Right renal pelvis (tissue), 4 donors: ENCODE results near the gene GAS6. TPM values are rescaled to one million over a fixed set of nuclear protein-coding genes. Genes with fewer than 3 reads are reported as not detected.
"Not testable (repeated sequence)": the region's sequence is repeated elsewhere in the genome, so short reads cannot be mapped to it uniquely, and the experiment has no call there.

Experiments
- DNase-seq, 4 donors: peaks; one replicate each; pipeline ENCODE4 v3.0.0-alpha.2; 2013; ENCODE audit warnings: low read depth in 4 of 4, low spot score in 3 of 4, missing footprints in 1 of 4
- polyA plus RNA-seq, 4 donors: library from polyadenylated mRNA; unstranded; fragments of 120-200 nt; gene quantifications; one replicate each; pipeline ENCODE4 v1.2.1, GENCODE V29; 2013; ENCODE audit not compliant: insufficient read length in 4 of 4

Gene GAS6
- polyA plus RNA-seq, 4 donors = 26.2 to 41.4 (median 27.7) TPM

DNA sequence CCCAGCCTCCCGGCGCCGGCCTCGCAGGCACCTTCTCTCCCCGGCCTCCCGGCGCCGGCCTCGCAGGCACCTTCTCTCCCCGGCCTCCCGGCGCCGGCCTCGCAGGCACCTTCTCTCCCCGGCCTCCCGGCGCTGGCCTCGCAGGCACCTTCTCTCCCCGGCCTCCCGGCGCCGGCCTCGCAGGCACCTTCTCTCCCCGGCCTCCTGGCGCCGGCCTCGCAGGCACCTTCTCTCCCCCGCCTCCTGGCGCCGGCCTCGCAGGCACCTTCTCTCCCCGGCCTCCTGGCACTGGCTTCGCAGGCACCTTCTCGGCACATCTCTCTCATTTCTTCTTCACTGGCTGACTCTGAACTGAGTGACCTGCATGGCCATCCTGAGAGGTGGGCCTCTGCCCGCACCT is 37.4 kb downstream of the GAS6 start:
- DNase-seq = not testable (repeated sequence)

DNA sequence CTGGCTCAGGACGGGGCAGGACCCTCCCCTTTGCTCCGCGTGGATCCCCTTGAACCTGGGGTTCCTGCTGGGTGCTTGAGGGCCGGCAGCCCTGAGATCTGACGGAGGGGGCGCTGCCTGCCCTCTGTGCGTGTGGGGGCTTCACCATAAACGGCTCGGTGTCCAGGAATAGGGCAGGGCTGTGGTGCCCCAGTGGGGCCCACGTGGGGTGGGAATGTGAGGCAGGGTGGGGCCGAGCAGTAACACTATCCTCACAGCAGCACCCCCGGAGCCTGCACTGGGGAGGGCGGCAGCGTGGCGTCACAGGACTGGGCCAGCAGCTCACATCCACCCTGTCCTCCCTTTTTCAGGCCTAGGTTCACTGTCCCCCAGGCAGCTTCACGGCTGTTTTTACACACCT is 38.0 kb downstream of the GAS6 start:
- no peak for DNase-seq

DNA sequence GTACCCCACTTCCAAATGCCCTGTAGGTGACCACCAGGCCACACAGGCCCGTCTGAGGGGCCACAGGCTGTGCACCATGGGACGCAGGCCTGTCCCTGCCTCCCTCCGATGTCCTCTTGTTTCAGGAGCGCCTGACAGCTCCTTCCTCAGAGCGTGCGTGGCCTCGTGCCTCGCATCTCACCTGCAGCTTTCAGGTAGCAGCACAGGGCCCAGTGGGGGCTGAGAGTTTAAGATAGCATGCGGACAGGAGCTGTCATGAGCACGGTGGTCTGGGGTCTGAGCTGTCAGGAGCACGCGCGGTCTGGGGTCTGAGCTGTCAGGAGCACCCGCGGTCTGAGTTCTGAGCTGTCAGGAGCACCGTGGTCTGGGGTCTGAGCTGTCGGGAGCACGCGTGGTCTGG is 40.1 kb downstream of the GAS6 start:
- DNase-seq = no peak

DNA sequence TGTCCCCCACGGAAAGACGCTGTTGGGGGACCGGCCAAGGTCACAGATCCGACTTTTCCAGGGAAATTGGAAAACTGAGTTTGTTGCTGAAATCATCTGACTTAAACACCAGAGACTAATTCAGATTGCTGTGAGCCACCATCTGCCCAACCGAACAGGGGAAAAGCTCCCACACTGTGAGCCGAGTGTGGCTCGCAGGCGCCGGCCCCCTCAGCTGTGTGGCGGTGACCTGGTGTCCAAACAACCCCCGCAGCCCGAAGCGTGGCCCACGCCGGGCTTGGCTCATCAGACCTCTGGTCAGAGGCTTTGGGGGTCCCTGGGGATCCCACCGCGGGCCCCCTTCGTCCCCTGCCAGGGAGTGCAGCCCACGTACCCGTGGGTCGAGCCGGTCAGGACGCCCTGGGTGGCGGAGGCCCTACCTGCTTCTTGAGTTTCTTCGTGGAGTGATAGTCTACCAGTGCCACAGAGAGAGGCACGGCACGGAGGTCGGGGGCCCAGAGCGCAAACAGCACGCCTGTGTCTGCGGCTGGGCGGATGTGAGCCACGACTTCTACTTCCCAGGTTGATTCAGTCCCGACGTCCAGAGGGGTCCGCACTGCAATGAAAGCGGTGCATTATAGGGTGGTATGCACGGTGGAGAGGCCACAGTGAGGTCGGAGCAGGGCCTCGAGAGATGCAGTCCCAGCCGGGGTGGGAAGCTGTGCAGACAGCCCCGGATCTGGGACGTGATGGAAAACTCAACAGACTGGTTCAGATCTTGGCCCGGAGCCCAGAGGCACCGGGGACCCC is 40.7 kb downstream of the GAS6 start:
- no peak for DNase-seq

DNA sequence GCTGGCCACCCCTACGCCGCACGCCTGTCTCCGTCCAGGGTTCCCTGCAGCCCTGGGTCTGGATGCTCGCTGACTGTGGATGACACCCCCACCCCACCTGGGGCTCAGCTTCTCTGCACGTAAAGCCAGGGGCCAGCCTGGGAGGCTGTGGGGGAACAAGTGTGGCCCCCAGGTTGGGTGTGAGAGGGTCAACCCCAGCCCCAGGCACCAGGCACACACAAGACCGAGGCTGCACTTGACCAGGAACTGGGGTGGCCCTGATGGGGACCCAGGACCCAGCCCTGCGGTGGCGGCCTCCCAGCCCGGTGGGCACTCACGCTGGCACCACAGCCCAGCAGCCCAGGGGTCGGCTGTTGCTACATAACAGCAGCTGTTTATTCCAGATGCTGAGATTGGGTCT is 41.6 kb downstream of the GAS6 start:
- DNase-seq = no peak

DNA sequence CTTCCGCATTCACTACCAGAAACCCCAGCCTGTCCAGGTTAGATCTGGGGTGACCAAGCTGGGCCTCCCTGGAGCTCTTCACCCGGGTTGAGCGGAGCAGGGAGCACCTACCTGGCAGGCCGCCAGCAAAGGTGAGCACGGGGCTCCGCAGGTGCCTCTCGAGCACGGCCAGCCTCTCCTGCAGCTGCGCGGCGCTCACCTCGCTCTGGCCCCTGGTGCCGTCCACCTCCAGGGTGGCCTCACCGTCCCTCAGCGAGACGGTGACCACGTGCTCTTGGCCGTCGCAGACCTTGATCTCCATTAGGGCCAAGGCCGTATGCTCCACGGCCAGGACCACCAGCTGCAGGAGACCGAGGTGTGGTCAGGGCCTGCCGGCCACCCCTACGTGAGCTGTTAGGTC is 42.0 kb downstream of the GAS6 start:
- no peak for DNase-seq

DNA sequence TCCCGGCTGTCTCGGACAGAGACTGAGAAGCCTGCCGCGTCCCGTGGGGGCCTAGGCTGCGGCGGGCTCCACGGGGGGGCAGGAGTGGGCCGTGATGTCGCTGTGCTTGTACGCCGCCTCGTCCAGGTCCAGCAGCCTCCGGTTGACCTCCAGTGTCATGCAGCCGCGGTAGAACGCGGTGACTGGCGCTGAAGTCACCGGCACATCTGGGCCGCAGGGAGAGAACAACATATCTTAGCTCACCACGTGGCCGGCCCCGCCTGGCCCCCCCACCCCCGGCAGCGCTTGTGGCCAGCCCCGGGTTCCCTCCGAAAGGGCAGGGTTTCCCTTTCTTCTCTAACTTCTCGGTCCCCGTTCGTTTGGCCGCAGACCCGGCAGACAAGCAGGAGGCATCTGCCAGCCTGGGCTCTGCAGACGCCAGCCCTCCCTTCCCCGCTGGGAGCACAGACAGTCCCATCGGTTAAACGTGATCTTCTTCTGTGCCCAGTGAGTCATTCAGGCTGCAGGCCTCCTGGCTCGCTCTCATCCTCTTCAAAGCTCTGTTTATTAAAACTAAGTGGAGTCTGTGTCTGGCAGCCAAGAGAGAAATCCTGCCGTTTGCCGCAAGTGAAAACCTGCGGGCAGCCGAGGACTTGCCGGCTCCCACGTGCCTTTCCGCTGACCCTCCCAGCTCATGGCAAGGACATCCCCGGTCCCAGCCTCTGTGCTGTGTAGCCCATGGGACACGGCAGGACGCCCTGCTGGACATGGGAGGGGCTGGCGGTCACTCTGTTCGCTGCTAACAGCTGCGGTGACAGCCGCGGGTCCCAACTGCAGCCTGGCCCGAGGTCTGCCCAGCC is 42.8 kb downstream of the GAS6 start:
- no peak for DNase-seq

DNA sequence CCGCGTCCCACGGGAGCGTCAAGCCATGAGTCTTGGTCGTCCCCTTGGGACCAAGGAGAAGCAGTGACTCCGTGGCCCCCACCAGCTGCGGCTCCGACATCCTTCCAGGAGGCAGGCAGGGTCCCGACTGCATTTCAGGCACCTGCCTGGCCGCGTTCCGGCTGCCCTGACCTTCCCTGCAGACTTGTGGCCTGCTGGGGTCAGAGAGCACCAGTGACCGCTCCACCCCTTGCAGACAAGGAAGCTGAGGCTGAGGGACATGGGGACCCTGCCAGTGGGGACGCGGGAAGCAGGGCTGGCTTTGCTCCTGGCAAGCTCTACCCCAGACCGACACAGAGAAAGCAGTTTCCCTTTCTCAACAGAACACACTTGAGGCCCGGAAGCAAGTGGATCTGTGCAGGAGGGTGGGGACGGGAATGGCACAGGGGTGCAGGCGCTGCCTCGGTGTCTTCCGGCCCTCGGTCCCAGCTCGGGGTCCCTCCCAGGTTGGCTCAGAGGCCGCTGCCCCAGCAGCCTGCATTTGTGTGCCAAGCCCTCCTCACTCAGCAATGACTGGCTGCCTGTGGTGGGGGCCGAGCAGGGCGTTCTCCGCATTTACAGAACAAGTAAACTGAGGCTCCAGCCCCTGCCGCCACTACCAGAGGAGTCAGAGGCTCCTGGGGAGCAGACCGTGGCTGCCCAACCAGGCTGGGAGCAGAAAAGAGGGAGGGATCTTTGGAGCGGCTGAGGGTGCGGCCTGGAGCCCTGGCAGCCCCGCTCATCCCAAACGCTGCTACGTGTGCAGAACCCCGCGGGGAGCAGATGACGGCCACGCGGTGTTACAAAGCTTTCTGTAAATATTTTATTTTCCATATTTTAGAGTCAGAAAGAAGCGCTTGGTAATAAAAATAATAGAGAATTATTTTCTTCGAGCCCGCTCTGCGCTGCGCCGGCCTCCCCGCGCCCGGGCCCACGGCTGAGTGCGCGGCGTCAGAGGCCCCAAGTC is 43.9 kb downstream of the GAS6 start:
- no peak for DNase-seq

DNA sequence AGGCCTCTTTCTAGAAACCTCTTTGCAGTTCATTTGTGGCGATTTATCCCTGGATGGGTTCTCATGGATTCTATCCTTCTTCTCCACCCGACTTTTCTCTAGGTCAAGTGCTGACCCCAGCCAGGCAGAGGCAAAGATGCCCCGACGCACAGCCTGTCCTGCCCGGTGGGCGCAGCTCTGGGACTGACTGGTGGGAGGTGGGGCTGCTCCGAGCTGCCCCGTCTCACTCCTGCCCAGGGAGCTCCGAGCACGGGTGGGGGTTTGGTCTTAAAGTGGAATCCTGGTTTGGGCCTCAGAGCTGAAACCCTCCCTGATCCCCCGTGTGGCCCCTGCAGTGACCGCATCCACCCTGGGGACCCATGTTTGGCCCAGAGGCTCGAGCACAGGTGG is 44.5 kb downstream of the GAS6 start:
- DNase-seq = no peak

DNA sequence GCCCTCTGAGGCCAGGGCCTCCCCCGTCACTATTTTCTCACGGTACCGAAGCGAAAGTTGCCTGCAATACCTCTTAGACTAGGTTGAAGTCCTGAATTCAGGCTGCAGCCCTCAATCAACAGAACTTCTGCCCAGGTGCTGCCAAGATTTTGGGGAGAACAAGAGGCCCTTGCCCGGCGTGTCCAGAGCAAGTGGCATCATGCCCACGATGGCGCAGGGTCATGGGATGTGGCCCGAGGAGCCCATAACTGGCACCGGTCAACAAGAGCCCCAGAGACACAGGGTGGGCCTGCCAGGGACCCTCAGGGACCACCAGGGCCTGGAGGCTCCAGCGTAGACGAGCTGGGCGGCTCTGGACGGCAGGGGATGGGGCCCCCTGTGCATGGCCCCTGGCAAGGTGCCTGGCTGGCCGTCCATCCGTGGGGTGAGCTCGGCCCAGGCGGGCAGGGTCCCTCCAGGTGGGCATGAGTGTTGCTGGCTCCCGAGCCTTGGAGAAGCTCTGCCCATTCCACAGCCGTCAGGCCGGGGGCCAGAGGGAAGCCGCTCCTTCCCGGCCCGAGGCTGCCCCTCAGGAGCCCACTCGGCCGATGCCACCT is 45.1 kb downstream of the GAS6 start:
- DNase-seq = no peak

DNA sequence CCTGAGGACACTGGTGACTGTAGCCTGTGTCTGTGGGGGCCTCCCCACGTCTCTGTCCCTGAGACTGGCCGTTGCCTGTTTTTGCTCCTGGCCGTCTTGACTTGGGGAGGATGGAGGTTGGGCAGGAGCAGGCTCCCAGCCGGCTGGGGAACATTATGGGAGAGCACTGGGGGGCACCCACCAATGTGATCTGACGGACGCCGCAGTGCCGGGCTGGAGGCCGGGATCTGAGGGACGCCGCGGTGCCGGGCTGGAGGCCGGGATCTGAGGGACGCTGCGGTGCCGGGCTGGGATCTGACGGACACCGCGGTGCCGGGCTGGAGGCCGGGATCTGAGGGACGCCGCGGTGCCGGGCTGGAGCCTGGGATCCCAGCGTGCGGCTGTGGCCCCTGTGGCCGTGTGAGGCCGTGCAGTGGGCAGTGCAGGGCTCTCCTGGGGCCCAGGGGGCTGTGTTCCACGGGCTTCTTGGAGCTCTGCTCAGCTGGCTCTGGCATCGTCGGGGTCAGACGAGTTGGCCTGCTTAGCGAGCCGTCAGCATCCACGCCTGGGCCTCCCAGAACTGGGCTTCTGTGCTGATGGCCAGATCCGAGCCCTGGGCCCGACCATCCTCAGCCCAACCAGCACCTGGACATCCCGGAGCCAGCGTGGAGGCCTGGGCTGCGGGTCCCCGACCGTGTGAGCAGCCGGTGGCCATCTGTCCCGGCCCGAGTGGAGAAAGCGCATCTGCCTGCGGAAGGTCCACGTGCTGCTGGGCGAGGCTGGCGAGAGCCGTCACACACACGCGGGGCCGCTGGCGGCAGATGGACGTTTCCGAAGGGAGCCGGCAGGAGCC is 45.8 kb downstream of the GAS6 start:
- DNase-seq = no peak

DNA sequence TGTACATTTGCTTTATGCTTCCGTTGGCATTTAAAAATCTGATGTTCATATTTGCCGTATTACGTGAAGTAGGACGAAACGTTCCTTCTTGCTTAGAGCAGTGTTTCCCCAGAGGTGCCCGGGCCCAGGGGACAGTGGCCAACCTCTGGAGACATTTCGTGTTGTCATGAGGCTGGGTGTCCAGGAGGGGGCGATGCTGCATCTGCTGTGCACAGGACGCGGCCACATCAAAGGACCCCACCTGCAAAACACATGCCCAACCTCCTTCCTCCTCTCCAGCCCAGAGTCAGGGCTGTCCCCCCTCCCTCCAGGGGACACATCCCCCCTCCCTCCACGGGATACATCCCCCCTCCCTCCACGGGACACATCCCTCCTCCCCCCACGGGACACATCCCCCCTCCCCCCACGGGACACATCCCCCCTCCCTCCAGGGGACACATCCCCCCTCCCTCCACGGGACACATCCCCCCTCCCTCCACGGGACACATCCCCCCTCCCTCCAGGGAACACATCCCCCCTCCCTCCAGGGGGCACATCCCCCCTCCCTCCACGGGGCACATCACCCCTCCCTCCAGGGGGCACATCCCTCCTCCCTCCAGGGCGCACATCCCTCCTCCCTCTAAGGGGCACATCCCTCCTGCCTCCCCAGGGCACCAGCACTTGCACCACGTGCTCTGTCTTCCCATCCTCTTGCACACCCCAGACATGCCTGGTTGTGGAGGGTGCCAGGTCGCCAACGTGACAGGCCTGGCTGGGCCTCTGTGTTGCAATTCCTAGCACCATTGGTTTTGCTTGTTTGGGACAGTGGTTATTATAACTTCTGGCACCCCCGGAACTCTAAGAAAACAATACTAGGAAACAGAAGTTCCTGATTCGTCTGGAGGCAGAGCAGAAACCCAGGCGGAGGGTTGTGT is 46.7 kb downstream of the GAS6 start:
- peak; percentile 52 to 67 (median 64) for DNase-seq

DNA sequence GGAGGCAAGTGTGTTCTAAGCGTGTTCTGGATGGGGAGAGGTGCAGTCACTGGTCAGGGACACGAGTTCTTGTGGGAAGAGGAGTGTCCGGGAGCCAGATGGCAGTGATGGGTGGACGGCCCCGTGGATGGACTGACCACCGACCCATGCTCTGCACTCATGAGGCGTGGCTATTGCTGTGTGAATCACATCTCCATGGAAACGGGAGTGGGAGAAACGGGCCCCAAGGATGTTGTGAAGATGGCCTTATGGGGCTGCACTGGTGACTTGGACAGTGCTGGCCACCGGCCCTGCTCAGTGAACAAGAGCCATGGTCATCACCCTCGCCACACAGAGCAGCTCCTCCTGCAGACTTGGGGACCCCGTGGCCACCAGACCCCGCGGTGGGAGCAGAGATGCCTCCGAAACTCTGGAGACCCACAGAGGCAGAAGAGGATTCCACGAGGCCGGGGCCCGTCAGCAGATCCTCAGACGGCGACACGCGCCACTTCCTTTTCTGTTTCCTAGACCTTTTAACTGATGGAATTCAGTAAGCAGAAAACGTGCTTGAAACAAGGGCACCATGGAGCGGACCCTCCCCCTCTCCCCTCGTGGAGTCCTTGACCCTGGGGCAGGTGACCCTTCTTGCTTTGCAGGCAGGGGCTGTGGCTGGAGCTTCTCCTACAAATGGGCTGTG is 47.5 kb downstream of the GAS6 start:
- no peak for DNase-seq

DNA sequence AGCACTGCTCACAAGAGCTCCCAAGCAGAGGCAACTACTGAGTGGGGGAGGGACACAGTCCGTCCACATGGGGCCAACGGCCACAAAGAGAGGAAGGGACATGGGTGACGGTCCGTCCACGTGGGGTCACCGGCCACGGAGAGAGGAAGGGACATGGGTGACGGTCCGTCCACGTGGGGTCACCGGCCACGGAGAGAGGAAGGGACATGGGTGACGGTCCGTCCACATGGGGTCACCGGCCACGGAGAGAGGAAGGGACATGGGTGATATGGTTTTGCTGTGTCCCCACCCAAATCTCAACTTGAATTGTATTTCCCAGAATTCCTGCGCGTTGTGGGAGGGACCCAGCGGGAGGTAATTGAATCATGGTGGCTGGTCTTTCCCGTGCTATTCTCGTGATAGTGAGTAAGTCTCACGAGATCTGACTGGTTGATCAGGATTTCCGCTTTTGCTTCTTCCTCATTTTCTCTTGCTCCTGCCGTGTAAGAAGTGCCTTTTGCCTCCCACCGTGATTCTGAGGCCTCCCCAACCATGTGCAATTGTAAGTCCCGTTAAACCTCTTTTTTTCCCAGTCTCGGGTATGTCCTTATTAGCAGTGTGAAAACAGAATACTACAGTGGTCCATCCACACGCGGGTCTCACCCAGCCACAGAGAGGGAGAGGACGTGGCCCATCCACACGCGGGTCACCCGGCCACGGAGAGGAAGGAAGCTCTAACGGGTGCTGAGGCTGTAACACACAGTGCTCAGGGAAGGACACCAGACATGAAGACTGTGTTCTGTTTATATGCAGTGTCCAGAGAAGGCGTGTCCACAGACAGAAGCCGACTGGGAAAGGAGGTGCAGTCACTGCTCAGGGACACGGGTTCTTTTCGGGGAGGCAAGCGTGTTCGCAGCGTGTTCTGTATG is 48.5 kb downstream of the GAS6 start:
- no peak for DNase-seq

DNA sequence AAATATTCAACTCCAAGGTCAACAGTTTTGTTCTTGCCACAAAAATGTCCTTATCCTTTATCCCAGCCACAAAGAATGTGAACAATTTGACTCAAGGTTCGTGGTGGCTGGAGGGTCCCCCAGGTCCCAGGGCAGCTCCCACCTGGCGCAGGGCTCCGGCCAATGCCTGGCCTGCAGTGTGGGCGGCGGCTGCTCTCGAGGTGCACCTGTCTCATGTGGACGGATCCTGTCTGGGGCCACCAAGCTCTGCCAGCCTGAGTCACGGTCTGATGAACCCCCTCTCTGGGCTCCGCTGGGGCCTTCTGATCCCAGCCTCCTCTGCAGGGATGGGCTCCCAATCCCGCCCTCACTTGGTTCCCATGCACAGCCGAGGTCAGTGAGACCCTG is 49.4 kb downstream of the GAS6 start:
- no peak for DNase-seq

DNA sequence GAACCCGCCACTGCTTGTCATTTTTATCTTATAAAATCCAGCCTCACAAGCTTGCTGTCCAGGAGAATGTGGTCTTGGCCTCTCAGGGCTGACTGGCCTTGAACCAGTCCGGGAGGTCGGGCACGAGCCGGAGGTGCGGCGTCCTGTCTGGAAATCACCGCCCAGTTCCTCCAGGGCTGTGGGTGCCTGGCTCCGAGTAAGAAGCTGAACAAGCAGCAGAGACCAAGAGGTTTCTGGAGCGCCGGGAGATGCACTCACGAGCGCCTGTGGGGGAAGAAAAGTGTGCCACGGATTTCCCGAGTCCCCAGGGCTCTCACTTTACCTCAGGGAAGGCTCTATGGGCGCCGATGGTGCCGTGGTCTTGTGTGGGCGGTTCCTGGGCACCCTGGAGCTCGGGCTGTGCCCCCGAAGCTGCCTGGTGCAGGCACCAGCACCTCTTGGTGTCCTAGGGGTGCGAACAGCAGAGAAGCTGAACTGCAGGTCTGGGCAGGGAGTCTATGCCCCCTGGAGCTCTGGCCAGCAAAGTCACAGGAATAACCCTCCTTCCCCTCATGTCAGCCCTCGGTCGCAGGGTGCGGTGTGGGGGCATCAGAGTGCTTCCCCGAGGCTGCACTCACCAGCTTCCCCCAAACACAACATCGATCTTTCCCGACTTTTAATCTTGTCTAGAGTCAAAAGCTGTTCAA is 50.0 kb downstream of the GAS6 start:
- no peak for DNase-seq
